NOMO-1 treated with dmso at 0.1 percent for 144 hours (cell line): ENCODE data around the gene RPS6KA5.
A peak's percentile ranks its signal among the peaks of the same experiment; 100 is the strongest.
"Not testable (repeated sequence)": the region's sequence is repeated elsewhere in the genome, so short reads cannot be mapped to it uniquely, and the experiment has no call there.

Experiments used
- DNase-seq: peaks from one replicate; lab custom pipeline; 2025; ENCODE audit not compliant: unreplicated experiment; lab: John Stamatoyannopoulos, UW

Gene RPS6KA5

DNA sequence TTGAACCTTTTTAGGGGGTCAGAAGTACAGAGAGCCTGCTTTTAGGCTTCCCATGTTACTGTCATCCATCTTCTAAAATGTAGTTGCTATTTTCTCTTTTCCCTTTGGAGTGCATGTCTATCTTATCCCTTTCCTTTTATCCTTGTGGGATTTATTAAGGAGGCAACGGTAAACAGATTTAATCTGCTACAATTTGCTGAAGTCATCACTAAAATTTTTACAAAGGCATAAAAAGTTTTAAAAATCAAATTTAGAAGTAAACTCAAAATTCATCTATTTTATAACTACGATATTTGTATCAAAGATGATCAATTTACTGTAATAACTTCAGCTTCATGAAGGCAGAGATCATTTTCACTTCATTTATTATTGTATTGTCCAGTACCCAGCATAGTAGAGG is 118.7 kb downstream of the RPS6KA5 start:
- no peak for DNase-seq

DNA sequence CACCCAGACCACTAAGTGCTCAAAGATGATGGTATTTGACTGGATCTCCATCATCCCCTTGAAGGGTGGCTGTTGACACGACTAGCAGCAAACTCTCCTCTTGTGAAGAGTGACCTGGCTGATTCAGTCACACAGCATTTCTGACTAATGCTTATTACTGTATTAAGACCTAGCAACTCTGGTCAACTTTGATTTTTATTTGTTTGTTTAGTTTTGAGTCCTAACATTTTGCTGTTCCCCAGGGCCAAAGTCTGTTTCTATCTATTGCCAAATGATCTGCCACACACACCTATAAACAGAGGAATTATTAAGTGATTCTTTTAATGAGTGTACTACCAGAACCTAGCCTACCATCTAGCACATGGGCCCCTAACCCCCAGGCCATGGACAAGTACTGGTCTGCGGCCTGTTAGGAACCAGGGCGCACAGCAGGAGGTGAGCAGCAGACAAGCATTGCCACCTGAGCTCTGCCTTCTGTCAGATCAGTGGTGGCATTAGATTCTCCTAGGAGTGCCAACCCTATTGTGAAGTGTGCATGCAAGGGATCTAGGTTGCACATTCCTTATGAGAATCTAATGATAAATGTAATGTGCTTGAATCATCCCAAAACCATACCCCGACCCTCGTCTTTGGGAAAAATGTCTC is 120.0 kb downstream of the RPS6KA5 start:
- DNase-seq = no peak

DNA sequence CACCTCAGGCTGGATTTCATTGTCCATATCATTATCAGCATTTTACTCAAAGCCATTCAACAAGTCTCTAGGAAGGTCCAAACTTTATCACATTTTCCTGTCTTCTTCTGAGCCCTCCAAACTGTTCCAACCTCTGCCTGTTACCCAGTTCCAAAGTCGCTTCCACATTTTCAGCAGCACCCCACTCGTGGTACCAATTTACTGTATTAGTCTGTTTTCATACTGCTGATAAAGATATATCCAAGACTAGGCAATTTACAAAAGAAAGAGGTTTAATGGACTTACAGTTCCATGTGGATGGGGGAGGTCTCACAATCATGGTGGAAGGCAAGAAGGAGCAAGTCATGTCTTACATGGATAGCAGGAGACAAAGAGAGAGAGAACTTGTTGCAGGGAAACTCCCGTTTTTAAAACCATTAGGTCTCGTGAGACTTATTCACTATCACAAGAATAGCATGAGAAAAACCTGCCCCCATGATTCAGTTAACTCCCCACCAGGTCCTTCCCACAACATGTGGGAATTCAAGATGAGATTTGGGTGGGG is 121.1 kb downstream of the RPS6KA5 start:
- not testable (repeated sequence) for DNase-seq

DNA sequence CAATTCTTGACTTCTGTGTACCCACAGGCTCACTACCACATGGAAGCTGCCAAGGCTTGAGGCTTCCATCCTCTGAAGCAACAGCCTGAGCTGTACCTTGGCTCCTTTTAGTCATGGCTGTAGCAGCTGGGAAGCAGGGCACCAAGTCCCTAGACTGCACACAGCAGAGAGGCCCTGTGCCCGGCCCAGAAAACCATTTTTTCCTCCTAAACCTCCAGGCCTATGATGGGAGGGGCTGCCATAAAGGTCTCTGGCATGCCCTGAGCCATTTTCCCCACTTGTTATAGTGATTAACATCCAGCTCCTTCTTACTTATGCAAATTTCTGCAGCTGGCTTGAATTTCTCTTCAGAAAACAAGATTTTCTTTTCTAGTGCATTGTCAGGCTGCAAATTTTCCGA is 121.8 kb downstream of the RPS6KA5 start:
- DNase-seq = no peak

DNA sequence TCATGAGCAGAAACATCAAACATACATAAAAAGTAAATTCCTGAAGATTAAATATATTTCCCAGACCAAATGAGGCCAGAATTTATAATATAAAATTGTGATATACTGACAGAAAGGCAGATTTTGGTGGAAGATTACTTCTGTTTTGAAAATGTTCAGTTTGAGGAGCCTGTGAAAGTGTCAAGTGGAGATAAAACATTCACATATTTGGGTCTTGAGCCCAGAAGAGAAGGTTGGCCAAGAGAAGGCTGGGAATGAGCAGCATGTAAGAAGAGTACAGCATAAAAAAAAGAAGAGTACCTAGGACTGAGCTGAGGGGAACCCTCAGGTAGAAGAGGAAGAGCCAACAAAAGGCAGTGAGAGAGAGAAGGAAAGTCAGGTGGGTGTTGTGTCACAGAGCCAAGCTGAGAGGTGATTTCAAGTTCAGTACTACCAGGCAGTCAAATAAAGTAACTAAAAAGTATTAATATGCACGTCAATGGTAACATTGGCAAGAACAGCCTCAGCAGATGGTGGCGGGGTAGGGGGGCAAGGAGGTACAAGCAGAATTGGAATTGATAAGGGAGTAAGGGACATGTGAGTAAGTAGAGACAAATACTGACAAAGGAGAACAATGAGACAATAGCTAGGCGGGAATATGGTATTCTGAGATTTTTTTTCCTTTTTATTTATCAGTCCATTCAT is 123.5 kb downstream of the RPS6KA5 start:
- DNase-seq = no peak

DNA sequence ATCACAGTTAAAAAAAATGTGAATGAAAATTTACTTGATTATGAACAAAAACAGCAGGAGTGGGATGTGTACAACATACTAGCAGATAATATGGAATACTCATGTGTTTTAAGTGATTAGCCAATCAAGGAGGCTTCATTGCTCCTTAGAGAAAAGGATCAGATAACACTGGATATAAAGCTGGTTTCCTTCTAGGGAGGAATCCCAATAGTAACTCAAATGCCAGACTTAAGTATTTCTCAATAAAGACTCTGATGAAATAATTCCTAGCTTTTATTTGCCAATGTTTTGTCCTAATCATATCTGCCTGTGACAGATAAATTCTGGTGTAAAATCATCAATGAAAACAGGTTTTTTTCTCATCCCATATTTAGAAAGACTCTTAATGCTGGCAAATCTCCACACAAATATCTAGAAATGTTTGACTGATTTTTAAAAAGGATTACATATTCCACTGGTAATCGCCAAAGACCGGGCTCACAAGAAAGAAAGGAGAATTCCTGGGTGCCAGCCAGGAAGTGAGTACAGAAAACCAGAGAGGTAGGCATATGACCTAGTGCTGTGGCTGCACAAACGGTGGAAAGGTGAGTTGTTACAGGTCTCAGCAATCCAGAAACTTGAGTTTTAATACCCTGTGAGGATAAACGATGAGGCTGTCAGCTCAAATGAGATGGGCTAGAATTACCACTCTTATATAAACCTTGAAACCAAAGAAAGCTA is 135.7 kb downstream of the RPS6KA5 start:
- no peak for DNase-seq

DNA sequence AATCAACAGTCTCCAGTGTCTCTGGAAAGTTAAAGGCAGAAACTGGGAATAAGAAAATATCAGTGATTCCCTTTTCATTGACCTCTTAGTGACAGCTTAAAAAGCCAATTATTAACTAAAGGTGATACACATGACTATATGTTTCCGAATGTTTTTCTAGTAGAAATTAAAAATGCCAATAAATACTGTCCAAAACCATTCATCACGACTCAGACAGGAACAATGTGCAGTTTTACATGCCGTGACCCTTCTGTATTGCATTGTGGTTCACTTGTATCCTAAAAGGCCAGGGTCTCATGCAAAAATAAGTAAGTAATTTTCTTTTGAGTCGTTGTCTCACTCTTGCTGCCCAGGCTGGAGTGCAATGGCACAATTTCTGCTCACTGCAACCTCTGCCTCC is 138.3 kb downstream of the RPS6KA5 start:
- no peak for DNase-seq

DNA sequence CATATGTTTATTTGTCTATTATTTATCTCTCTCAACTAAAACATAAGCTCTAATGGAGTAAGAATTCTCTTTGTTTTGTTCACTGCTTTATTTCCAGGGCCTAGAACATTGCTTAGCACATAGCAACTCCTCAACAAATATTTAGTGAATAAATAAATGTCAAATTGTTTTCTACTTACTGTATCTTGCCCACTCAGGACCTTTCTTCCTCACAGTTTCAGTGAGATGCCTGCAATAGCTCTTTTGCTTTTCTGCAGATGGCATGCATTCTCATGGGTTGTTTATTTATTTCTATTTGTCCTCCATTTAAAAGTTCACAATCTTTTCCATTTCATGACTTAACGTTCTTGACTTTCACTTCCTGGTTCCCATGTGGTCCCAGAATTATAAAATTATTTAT is 149.3 kb downstream of the RPS6KA5 start:
- no peak for DNase-seq

DNA sequence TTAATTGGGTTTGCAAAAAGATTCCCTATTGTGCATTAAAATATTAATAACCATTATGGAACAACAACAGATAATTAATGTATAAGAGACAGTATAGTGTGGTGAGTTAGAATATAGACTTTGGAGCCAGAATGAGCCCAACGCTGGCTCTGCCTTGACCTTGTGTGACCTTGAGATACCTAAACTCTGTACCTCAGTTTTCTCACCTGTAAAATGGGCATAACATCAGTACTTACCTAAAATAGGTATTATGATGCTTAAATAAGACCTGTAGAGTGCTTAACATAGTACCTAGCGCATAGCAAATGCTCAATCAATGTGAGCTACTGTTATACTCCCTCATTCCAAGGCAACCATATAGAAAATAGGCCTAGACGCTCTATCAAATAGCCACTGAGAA is 153.3 kb downstream of the RPS6KA5 start:
- no peak for DNase-seq

DNA sequence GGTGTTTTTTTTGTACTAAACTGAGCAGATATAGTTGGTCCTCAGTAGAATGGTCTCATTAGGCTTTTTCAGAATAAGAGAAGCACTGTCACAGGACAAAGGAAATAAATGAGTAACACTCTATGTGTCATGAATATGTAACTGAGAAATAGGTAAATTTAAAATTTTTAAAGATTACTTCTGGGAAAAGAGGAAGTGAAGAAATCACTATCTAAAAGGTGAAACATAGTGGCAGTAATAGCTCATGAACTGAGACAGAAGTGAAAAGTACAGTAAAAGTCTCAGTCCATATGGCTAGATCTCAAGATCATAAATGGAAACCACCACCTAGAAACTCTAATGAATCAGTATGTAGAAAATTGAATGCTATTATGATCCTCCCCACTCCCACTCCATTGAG is 154.9 kb downstream of the RPS6KA5 start:
- no peak for DNase-seq

DNA sequence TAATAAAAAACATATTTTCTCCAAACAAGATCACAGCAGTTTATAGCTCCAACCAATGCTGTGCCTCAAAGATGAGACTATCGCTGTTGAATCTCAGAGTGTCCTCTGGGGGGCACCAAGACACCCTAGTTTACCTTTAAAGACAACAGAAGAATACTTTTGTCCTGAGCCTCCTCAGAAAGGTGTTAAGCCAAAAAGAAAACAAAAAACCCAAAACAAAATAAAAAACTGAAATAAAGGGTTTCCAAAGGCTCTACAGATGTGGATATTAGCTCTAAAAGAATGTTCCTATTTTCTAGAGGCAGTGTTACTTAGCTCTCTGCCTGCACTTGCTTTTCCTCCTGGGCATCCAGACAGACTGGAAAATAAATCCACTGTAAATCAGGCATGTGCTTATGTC is 157.3 kb downstream of the RPS6KA5 start:
- peak; percentile 36 for DNase-seq

DNA sequence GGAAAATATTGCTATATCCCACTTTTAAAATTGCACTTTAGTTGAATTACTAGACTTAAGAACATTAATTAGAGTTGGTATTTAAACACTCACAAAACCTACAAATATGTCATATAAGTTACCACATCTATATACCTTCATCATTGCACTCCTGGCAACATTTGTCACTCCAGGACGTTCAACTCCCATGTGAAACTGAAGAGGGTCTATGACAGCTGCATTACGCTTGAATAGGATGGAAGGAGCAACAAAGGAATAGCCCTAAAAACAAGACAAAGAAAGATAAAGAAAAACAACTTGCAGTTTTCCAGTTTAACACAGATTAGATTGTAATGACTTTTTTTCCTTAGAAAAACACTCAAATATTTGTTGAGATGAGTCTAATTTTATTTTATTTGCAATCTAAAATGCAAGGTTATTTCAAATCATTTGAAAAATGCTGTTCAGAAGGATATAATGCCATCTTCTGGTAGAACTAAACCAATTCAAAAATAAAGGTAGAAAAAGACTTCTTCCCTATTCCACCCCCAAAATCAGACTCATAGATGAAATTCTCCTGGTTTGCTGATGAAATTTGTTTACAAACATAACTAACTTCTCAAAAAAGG is 159.9 kb downstream of the RPS6KA5 start:
- DNase-seq = no peak

DNA sequence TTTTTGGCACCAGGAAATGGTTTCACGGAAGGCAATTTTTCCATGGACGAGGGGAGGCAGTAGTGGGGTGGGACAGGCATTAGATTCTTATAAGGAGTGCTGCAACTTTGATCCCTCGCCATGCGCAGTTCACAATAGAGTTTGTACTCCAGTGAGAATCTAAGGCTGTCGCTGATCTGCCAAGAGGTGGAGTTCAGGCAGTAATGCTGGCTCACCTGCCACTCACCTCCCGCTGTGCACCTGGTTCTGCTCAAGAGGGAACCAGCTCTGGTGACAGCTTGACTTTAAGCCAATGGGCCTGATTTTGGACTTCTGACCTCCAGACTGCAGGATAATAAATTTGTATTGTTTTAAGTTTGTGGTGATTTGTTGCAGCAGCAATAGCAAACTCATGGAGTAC is 163.4 kb downstream of the RPS6KA5 start:
- DNase-seq = no peak

DNA sequence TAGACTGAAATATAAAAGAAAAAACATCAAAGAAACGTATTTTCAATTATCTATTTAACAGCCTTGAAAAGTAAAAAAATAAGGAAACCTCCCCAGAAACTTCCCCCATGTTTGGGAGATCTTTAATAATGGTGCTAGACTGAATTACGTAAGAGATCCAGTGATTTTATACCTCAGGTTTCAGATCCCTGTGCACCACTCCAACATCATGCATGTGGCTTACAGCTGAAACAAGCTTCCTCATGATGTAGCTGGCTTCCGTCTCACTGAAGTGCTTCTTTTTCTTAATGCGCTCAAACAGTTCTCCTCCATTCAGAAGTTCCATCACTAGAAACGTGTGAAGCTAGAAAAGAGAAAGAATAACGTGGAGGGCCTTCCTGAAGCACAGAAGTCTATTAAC is 166.2 kb downstream of the RPS6KA5 start:
- DNase-seq = no peak

DNA sequence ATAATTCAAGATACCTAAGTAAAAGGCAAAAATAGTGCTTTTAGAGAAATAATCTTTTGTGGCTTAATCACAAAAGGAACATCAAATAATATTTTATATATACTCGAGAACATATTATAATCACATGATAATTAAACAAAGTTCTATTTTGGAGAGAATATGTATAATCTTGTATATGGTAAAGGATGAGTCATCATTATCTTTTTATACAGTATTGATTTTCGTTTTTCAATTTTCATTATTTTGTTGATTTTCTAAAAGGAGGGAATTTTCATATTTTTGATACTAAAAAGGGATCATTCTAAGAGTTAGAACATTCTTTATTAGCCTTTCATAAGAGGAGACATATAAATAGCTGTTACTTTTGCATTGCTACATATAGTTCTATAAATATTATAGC is 166.9 kb downstream of the RPS6KA5 start:
- DNase-seq = no peak

DNA sequence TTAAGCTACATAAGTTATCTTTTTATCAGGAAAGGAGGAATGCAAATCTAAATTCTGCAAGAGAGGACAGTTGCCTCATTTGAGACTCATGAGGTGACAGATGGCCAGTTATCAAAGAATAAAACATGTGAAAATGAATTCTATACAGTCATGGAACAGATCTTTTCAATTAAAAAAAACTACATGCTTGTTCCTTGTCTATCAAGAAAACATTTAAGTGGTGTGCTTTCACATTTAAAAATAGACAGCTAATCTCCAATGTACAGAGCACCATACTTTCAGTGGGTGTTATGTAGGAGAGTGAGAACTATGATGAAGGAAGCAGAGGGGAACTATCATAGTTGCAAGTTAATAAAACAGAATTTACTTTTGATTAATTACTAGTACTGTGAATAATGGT is 167.5 kb downstream of the RPS6KA5 start:
- no peak for DNase-seq

DNA sequence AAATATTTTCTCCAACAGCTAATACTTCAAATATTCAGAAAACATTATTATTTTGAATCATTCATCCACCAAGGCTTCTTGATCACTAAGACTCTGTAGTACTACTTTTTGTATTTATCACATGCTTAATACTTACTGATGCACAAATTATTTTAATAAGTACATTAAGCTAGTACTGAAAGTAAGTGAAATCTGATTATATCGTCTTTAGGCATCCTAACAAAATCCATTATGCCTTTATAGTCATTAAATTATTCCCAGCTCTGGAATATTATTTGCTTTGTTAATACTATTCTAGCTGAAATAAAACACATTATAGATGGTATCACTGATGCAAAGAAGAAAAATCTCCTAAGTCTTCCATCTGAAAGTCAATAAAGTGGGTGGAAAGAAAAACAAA is 169.1 kb downstream of the RPS6KA5 start:
- no peak for DNase-seq

DNA sequence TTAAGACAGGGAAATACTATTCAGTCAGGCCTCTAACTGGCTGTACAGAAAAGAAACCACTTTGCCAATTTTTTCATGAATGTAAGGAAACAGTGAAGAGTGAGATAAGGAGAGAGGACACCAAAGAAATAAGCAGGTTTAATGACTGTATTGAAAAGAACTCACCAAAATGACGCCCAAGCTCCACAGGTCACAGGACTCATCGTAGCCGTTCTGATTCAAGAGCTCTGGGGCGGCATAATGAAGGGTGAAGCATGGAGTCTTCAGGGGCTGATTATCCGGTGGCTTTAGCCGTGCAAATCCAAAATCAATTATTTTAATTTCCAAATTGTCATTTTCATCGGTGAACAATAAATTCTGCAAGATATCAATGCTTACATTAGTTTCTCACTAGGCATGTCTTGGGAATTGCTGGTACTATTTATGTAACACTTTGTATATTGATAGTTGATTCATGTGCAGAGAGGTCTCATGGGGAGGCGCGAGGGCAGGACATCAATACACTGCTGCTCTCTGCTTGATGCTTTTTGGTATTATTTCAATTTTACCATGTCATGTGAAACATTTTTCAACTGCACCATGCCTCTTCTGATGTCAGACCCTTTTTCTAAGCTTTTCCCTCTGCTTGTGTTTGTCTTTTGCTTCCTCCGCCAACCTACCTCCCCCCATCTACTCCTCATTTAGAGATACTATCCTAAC is 170.0 kb downstream of the RPS6KA5 start:
- no peak for DNase-seq

DNA sequence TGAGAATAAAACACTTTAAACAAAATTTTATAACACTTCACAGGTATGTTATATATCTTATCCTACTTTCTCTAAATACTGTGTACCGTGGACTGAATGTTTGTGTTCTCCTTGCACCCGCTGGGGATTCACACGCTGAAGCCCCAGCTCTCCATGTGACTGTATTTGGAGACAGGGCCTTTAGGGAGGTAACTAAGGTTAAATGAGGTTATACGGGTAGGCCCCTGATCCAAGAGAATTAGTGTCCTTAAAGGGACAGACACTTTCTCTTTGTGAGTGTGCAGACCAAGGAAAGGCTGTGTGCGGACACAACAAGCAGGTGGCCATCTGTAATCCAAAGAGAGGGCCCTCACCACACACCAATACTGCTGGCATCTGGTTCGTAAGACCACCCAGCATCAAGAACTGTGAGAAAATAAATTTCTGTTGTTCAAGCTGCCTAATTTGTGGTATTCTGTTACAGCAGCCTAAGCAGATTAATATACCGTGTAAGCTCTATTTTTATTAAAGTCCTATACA is 174.1 kb downstream of the RPS6KA5 start:
- DNase-seq = no peak

DNA sequence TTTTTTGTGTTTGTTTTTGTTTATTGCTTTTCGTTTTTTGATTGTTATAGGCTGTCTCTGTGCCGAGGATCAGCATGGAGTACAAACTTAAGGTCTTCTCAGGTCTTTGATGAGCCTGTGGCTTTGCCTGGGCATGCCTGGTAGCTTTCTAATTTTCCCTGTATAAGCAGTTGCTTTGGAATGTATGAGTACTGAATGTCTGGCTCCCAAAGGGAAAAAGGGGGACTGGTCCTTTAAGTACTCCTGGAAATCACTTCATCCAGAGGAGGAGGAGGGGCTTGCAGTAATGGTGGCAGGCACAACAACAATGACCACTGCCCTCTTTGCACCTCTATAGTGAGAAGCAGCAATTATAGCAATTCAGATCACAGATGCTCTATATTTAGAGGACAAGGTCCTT is 176.7 kb downstream of the RPS6KA5 start:
- no peak for DNase-seq

DNA sequence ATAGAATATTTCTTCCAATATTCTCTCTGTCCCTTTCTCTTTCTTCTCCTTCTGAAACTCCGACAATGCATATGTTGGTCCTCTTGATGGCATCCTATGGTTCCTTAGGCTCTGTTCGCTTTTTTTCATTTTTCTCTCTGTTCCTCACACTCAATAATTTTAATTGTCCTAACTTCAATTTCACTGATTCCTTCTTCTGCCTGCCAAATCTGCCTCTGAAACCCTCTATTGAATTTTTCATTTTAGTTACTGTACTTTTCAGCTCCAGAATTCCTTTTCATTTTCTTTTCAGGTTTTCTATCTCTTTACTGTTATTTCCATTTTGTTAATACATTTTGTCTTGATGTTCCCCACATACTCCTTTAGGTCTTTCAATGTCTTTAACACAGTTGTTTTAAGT is 177.2 kb downstream of the RPS6KA5 start:
- DNase-seq = no peak
